Colonic mucosa (tissue), 4 donors: ENCODE data around the gene AMZ1. TPM values are rescaled to one million over a fixed set of nuclear protein-coding genes. Genes with fewer than 3 reads are reported as not detected.

ENCODE experiments used
- DNase-seq: peaks from one replicate; pipeline ENCODE4 v3.0.0-alpha.2; 2020
- H3K27ac ChIP-seq: fragments of 200-600 bp; one replicate; pipeline ENCODE4 v1.8.0; 2021
- H3K27me3 ChIP-seq: fragments of 200-600 bp; one replicate; pipeline ENCODE4 v1.8.0; 2021
- H3K36me3 ChIP-seq: fragments of 200-600 bp; one replicate; pipeline ENCODE4 v1.8.0; 2021
- H3K4me1 ChIP-seq: fragments of 200-600 bp; one replicate; pipeline ENCODE4 v1.8.0; 2021; ENCODE audit warnings: mild to moderate bottlenecking
- H3K4me3 ChIP-seq: fragments of 200-600 bp; one replicate; pipeline ENCODE4 v1.8.0; 2021
- H3K9ac ChIP-seq, 2 donors: one replicate each; pipeline ENCODE4 v1.7.0; 2013; ENCODE audit warnings: control low read depth in 2 of 2, low read depth in 2 of 2, low read length in 2 of 2
- H3K9me3 ChIP-seq: fragments of 200-600 bp; one replicate; pipeline ENCODE4 v1.8.0; 2021
- intact Hi-C: fragments of 100-400 bp; cut with DNase I; formaldehyde crosslinking; loops from one replicate; pipeline ENCODE4 v1.14.1; 2022
- total RNA-seq, 2 donors: library from RNA; stranded (reverse); fragmentation: NEBNext Ultra II Directional in 1 of 2; extraction: Animal tissue kit (Norgen Biotek cat#: 25700) in 1 of 2; gene quantifications; one replicate each; pipeline ENCODE4 v1.2.1, GENCODE V29; 2021
- TF ChIP-seq, protein P1 (sequence below): fragments of 200-600 bp; IDR thresholded peaks from one replicate; pipeline ENCODE4 v1.8.0; 2022; ENCODE audit warnings: antibody characterized with exemption, mild to moderate bottlenecking
- donor health status: healthy.
- donor health status: DM: no; HTN: no; CAD: no.
- donor health status: DM: no; HTN: no; CAD: no.

The AMZ1 gene
- total RNA-seq: under 1 TPM in 1 of 2 donors, not detected in 1; 0.08 TPM

GRCh38 chr7:2687881-2688318 is at the start of gene AMZ1:
AMZ1 (plus strand) TSS chr7:2688202; CDS start chr7:2700452, 12,250 bp downstream.
- Histone ChIP-seq H3K9me3 (no peaks in the 10 kb centered on the region), H3K27me3 (peaks cover 35% of the 10 kb centered on the region), H3K9ac (no peak within 1 kb of the TSS), H3K4me1 (no peaks in the 10 kb centered on the region), H3K36me3 (no peaks in the 10 kb centered on the region), H3K4me3 (peak within 1 kb of the TSS; percentile 2), H3K27ac (no peak within 1 kb of the TSS)
- TF ChIP-seq, protein P1, sequence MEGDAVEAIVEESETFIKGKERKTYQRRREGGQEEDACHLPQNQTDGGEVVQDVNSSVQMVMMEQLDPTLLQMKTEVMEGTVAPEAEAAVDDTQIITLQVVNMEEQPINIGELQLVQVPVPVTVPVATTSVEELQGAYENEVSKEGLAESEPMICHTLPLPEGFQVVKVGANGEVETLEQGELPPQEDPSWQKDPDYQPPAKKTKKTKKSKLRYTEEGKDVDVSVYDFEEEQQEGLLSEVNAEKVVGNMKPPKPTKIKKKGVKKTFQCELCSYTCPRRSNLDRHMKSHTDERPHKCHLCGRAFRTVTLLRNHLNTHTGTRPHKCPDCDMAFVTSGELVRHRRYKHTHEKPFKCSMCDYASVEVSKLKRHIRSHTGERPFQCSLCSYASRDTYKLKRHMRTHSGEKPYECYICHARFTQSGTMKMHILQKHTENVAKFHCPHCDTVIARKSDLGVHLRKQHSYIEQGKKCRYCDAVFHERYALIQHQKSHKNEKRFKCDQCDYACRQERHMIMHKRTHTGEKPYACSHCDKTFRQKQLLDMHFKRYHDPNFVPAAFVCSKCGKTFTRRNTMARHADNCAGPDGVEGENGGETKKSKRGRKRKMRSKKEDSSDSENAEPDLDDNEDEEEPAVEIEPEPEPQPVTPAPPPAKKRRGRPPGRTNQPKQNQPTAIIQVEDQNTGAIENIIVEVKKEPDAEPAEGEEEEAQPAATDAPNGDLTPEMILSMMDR: no peak
- intact Hi-C loops: no loop called here
- no peak for DNase-seq

- Histone ChIP-seq H3K4me1 (peaks cover 5% of the 10 kb centered on the region), H3K9me3 (no peaks in the 10 kb centered on the region), H3K4me3 (no peak overlapping the region), H3K27me3 (no peaks in the 10 kb centered on the region), H3K36me3 (no peaks in the 10 kb centered on the region), H3K27ac (no peak overlapping the region), H3K9ac (peak overlapping the region in 1 of 2 donors; percentile 5)
- TF ChIP-seq, protein P1: no peak
- no peak for DNase-seq
- intact Hi-C loops: no loop called here
These were observed 49.6 kb upstream of the AMZ1 start for GRCh38 chr7:2638224-2638991.

GRCh38 chr7:2639181-2639681 is 48.8 kb upstream of the AMZ1 start:
- Histone ChIP-seq H3K9ac (no peak overlapping the region), H3K36me3 (no peaks in the 10 kb centered on the region), H3K9me3 (no peaks in the 10 kb centered on the region), H3K27ac (no peak overlapping the region), H3K27me3 (no peaks in the 10 kb centered on the region), H3K4me1 (no peaks in the 10 kb centered on the region), H3K4me3 (no peak overlapping the region)
- no peak for DNase-seq
- TF ChIP-seq, protein P1: no peak
- intact Hi-C loops: no loop called here

GRCh38 chr7:2639695-2640481 is 48.1 kb upstream of the AMZ1 start:
- no peak overlapping the region for H3K9ac ChIP-seq
- no peak overlapping the region for H3K27ac ChIP-seq
- no peaks in the 10 kb centered on the region for H3K9me3 ChIP-seq
- TF ChIP-seq, protein P1: no peak
- intact Hi-C loops: no loop called here
- no peaks in the 10 kb centered on the region for H3K4me1 ChIP-seq
- H3K4me3 ChIP-seq: no peak overlapping the region
- H3K27me3 ChIP-seq: no peaks in the 10 kb centered on the region
- no peaks in the 10 kb centered on the region for H3K36me3 ChIP-seq
- DNase-seq: no peak

- no peaks in the 10 kb centered on the region for H3K36me3 ChIP-seq
- no peak overlapping the region for H3K4me3 ChIP-seq
- no peaks in the 10 kb centered on the region for H3K4me1 ChIP-seq
- H3K9me3 ChIP-seq: no peaks in the 10 kb centered on the region
- H3K27me3 ChIP-seq: no peaks in the 10 kb centered on the region
- TF ChIP-seq, protein P1: no peak
- no peak overlapping the region for H3K27ac ChIP-seq
- peak overlapping the region in 1 of 2 donors; percentile 49 for H3K9ac ChIP-seq
- no peak for DNase-seq
- intact Hi-C loops: no loop called here
These were observed 47.5 kb upstream of the AMZ1 start for GRCh38 chr7:2640482-2640830.
